HEK293 (cell line): ENCODE measurements around the gene SULT4A1.

ENCODE experiments used
- KLF16 ChIP-seq: fragments of 450-650 bp; formaldehyde crosslinking; IDR thresholded peaks from 2 replicates; pipeline ENCODE4 v1.5.1; 2017; ENCODE audit warnings: missing biosample characterization, missing genetic modification characterization
- OSR2 ChIP-seq: fragments of 450-650 bp; formaldehyde crosslinking; IDR thresholded peaks from 2 replicates; pipeline ENCODE4 v1.5.1; 2016; ENCODE audit warnings: missing biosample characterization, missing genetic modification characterization
- ZNF184 ChIP-seq: fragments of 450-650 bp; IDR thresholded peaks from 2 replicates; pipeline ENCODE4 v1.5.1; 2018; ENCODE audit warnings: missing biosample characterization, mild to moderate bottlenecking, missing genetic modification characterization
- ZNF211 ChIP-seq: fragments of 450-650 bp; formaldehyde crosslinking; IDR thresholded peaks from 2 replicates; pipeline ENCODE4 v1.5.1; 2016; ENCODE audit warnings: low read depth, missing biosample characterization, missing genetic modification characterization
- ZNF221 ChIP-seq: fragments of 450-650 bp; formaldehyde crosslinking; IDR thresholded peaks from 2 replicates; pipeline ENCODE4 v1.5.1; 2017; ENCODE audit warnings: missing biosample characterization, missing genetic modification characterization, borderline replicate concordance
- ZNF521 ChIP-seq: fragments of 450-650 bp; formaldehyde crosslinking; IDR thresholded peaks from 2 replicates; pipeline ENCODE4 v1.5.1; 2017; ENCODE audit warnings: missing biosample characterization, mild to moderate bottlenecking, missing genetic modification characterization
- ZNF596 ChIP-seq: fragments of 450-650 bp; IDR thresholded peaks from 2 replicates; pipeline ENCODE4 v1.5.0; 2018; ENCODE audit warnings: missing biosample characterization, mild to moderate bottlenecking, missing genetic modification characterization, moderate library complexity
- ZNF621 ChIP-seq: fragments of 450-650 bp; formaldehyde crosslinking; IDR thresholded peaks from 2 replicates; pipeline ENCODE4 v1.5.1; 2017; ENCODE audit warnings: missing biosample characterization, missing genetic modification characterization
- TF ChIP-seq, protein P1 (sequence below): fragments of 450-650 bp; formaldehyde crosslinking; IDR thresholded peaks from 2 replicates; pipeline ENCODE4 v1.5.1; 2016; ENCODE audit warnings: missing biosample characterization, missing genetic modification characterization
- TF ChIP-seq, protein P2 (sequence below): fragments of 450-650 bp; formaldehyde crosslinking; IDR thresholded peaks from 2 replicates; pipeline ENCODE4 v1.5.1; 2016; ENCODE audit warnings: missing biosample characterization, missing genetic modification characterization

DNA sequence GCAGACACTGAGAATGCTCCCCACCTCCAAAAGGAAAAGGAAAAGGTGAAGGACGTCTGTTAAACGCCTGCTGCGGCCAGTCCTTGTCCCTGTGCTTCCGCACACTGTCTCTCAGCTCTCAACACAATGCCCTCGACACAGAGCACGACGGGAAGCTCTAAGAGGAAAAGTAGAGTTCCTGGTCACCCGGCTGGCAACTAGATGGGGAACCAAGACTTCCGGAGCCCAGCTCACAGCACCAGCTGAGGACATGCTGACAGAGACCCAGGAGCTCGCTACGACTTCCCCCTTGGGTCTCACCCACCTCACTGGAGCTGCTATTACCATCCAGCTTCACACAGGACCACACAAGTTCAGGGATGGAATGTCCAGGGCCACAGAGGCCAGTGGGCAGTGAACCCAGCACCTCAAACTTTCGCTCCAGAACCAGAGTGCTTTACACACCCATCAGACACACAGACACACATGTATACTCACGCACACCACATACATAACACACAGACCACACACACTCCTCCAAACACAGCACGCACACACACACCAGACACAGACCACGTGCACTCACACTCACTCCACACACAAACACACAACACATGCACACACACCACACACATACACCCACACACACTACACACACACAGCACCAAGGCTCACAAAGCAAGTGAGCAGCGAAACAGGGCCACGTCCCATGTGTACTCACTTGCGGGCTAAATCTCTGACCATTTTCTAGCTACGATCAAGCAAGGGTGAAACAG lies 9.6 kb downstream of the SULT4A1 start:
- TF ChIP-seq ZNF596 (tag by site-specific recombination) (no peak), ZNF211 (tag by site-specific recombination) (no peak), ZNF184 (no peak), ZNF521 (tag by site-specific recombination) (no peak), KLF16 (tag by site-specific recombination) (no peak), OSR2 (tag by site-specific recombination) (no peak), ZNF621 (tag by site-specific recombination) (no peak), ZNF221 (tag by site-specific recombination) (no peak)
- TF ChIP-seq, protein P1, sequence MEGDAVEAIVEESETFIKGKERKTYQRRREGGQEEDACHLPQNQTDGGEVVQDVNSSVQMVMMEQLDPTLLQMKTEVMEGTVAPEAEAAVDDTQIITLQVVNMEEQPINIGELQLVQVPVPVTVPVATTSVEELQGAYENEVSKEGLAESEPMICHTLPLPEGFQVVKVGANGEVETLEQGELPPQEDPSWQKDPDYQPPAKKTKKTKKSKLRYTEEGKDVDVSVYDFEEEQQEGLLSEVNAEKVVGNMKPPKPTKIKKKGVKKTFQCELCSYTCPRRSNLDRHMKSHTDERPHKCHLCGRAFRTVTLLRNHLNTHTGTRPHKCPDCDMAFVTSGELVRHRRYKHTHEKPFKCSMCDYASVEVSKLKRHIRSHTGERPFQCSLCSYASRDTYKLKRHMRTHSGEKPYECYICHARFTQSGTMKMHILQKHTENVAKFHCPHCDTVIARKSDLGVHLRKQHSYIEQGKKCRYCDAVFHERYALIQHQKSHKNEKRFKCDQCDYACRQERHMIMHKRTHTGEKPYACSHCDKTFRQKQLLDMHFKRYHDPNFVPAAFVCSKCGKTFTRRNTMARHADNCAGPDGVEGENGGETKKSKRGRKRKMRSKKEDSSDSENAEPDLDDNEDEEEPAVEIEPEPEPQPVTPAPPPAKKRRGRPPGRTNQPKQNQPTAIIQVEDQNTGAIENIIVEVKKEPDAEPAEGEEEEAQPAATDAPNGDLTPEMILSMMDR, result no peak
- TF ChIP-seq, protein P2, sequence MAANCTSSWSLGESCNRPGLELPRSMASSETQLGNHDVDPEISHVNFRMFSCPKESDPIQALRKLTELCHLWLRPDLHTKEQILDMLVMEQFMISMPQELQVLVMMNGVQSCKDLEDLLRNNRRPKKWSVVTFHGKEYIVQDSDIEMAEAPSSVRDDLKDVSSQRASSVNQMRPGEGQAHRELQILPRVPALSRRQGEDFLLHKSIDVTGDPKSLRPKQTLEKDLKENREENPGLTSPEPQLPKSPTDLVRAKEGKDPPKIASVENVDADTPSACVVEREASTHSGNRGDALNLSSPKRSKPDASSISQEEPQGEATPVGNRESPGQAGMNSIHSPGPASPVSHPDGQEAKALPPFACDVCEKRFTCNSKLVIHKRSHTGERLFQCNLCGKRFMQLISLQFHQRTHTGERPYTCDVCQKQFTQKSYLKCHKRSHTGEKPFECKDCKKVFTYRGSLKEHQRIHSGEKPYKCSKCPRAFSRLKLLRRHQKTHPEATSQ (tag by site-specific recombination), result no peak
